Measurements from ENCODE around the gene ACACA. TPM values are rescaled to one million over a fixed set of nuclear protein-coding genes. Genes with fewer than 3 reads are reported as not detected.

The ACACA gene
- total RNA-seq, 1 donor = 89.4 TPM

GRCh38 chr17:37246085-37246484 lies 160.6 kb downstream of the ACACA start:
- H3K4me3 ChIP-seq (ENCODE audit: low read depth, low read length) = no peak overlapping the region
- TF ChIP-seq, protein P1, sequence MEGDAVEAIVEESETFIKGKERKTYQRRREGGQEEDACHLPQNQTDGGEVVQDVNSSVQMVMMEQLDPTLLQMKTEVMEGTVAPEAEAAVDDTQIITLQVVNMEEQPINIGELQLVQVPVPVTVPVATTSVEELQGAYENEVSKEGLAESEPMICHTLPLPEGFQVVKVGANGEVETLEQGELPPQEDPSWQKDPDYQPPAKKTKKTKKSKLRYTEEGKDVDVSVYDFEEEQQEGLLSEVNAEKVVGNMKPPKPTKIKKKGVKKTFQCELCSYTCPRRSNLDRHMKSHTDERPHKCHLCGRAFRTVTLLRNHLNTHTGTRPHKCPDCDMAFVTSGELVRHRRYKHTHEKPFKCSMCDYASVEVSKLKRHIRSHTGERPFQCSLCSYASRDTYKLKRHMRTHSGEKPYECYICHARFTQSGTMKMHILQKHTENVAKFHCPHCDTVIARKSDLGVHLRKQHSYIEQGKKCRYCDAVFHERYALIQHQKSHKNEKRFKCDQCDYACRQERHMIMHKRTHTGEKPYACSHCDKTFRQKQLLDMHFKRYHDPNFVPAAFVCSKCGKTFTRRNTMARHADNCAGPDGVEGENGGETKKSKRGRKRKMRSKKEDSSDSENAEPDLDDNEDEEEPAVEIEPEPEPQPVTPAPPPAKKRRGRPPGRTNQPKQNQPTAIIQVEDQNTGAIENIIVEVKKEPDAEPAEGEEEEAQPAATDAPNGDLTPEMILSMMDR (IDR thresholded peaks at IDR 0.05; ENCODE audit: insufficient read depth, low read depth, low read length) = no peak
- DNase-seq (ENCODE audit: low read depth) = no peak

GRCh38 chr17:37240381-37240780 lies 166.3 kb downstream of the ACACA start:
- H3K4me3 ChIP-seq (ENCODE audit: low read depth, low read length) = no peak overlapping the region
- DNase-seq (ENCODE audit: low read depth) = no peak
- TF ChIP-seq, protein P1 (IDR thresholded peaks at IDR 0.05; ENCODE audit: insufficient read depth, low read depth, low read length) = no peak

DNA sequence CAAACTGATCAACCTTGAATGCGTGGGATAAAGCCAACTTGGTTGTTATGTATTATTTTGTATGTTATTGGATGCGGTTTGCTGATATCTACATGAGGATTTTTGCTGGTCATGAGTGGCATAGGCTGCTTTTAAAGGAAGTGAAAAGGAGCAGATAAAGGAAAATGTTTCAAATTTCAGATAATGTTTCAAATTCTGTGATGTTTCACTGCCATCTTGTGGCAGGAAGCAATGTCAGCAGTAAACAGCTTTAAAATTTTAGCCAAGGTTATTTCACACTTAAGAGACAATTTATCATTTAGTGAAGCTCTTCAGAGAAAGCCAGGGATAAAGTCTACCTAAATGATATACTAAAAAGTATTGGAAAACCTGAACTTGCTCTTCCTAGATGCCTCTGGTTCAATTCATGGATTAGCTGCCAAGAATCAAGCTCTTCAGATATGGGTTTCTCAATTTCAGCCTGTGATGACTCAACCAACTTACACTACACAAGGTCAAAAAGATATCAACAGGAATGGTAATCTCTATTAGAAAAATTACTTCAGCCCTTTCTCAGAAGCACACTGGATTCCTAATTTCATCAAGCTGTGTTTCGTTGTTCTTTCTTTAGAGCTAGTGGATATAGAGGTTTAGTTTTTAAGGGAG lies 166.8 kb downstream of the ACACA start:
- H3K4me3 ChIP-seq (ENCODE audit: low read depth, low read length) = no peak overlapping the region
- TF ChIP-seq, protein P1 (IDR thresholded peaks at IDR 0.05; ENCODE audit: insufficient read depth, low read depth, low read length) = peak; percentile 67
- peak; percentile 74 for DNase-seq (ENCODE audit: low read depth)

DNA sequence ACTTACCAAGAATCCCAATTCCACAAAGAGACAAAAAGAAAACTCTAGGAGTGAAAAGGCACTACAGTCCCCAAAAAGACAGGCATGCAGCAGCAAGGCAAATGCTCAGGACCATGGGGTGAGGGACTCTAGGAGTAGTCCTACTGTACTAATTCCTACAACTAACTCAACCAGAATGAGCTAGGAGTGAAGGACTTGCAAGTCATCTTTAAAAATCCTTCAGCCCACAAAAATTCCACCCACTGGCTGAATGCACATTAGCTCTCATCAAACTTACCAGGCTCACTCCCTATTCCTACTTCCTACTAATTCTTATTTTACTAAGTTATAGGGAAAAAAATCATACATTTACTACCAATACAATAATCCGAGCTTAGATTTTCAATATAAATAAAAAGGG lies 172.5 kb downstream of the ACACA start:
- no peak for DNase-seq (ENCODE audit: low read depth)
- TF ChIP-seq, protein P1 (IDR thresholded peaks at IDR 0.05; ENCODE audit: insufficient read depth, low read depth, low read length) = no peak
- H3K4me3 ChIP-seq (ENCODE audit: low read depth, low read length) = no peak overlapping the region

GRCh38 chr17:37233036-37233435 lies 173.6 kb downstream of the ACACA start:
- TF ChIP-seq, protein P1 (IDR thresholded peaks at IDR 0.05; ENCODE audit: insufficient read depth, low read depth, low read length) = no peak
- DNase-seq (ENCODE audit: low read depth) = no peak
- no peak overlapping the region for H3K4me3 ChIP-seq (ENCODE audit: low read depth, low read length)

DNA sequence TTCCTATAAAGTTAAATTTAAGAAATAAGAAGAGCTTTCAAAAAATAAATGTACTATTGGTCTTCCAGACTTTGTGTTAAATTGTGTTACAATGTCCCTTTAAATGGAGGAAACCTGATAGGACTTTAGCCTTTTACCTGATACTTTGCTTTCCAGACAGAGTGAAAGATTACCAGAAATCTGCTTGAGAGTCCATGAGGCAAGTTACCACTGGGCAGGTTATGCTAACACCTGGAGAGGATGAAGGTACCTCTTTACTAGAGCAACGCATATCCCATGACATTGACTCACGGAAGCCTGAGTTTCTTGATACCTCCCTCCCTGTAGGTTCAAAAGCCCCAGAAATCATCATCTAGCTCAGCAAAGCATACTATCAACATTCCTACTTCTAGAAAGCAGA lies 174.7 kb downstream of the ACACA start:
- TF ChIP-seq, protein P1 (IDR thresholded peaks at IDR 0.05; ENCODE audit: insufficient read depth, low read depth, low read length) = no peak
- no peak for DNase-seq (ENCODE audit: low read depth)
- H3K4me3 ChIP-seq (ENCODE audit: low read depth, low read length) = no peak overlapping the region

- DNase-seq (ENCODE audit: low read depth) = no peak
- TF ChIP-seq, protein P1 (IDR thresholded peaks at IDR 0.05; ENCODE audit: insufficient read depth, low read depth, low read length) = no peak
- H3K4me3 ChIP-seq (ENCODE audit: low read depth, low read length) = no peak overlapping the region
Measured at GRCh38 chr17:37230633-37231032, 176.0 kb downstream of the ACACA start.

All from fibroblast of villous mesenchyme (primary cell).